Astrocyte (in vitro differentiated cells and primary cell): Measurements from ENCODE around the gene PLXND1. TPM values are rescaled to one million over a fixed set of nuclear protein-coding genes. Genes with fewer than 3 reads are reported as not detected.
"Not testable (repeated sequence)": the region's sequence is repeated elsewhere in the genome, so short reads cannot be mapped to it uniquely, and the experiment has no call there.

Experiments used
- DNase-seq: peaks from one replicate; pipeline ENCODE4 v3.0.0-alpha.2; 2010; ENCODE audit warnings: low read depth
- FAIRE-seq: peaks from 2 replicates; lab custom pipeline; 2011; peaks lifted over from hg19 to GRCh38; lab: Jason Lieb, UNC
- H2AFZ ChIP-seq: 2 replicates; pipeline ENCODE4 v1.6.0; 2012; ENCODE audit warnings: low read depth, low read length, inconsistent platforms
- H3K27ac ChIP-seq: 2 replicates; pipeline ENCODE4 v1.5.1; 2011; ENCODE audit warnings: low read depth, low read length, inconsistent platforms
- H3K27me3 ChIP-seq: 2 replicates; pipeline ENCODE4 v1.6.0; 2011; ENCODE audit warnings: low read length, inconsistent platforms; ENCODE audit not compliant: insufficient read depth
- H3K36me3 ChIP-seq: 2 replicates; pipeline ENCODE4 v1.5.1; 2011; ENCODE audit warnings: low read length, inconsistent platforms; ENCODE audit not compliant: insufficient read depth
- H3K4me1 ChIP-seq: 2 replicates; pipeline ENCODE4 v1.5.1; 2011; ENCODE audit warnings: low read length, inconsistent platforms; ENCODE audit not compliant: insufficient read depth
- H3K4me2 ChIP-seq: 2 replicates; pipeline ENCODE4 v1.6.0; 2012; ENCODE audit warnings: low read length, inconsistent platforms
- H3K4me3 ChIP-seq: 2 replicates; pipeline ENCODE4 v1.5.1; 2011; ENCODE audit warnings: low read depth, mild to moderate bottlenecking, low read length, inconsistent platforms; ENCODE audit not compliant: insufficient read depth
- H3K79me2 ChIP-seq: 2 replicates; pipeline ENCODE4 v1.6.0; 2012; ENCODE audit warnings: mild to moderate bottlenecking, low read length, inconsistent platforms; ENCODE audit not compliant: insufficient read depth
- H3K9ac ChIP-seq: 2 replicates; pipeline ENCODE4 v1.6.0; 2012; ENCODE audit warnings: mild to moderate bottlenecking, low read length, inconsistent platforms
- H3K9me3 ChIP-seq: 2 replicates; pipeline ENCODE4 v1.5.1; 2012; ENCODE audit warnings: low read depth, mild to moderate bottlenecking, low read length, inconsistent platforms; ENCODE audit not compliant: insufficient read depth
- H4K20me1 ChIP-seq: 2 replicates; pipeline ENCODE4 v1.6.0; 2012; ENCODE audit warnings: low read length, inconsistent platforms; ENCODE audit not compliant: insufficient read depth
- H3K27ac Mint-ChIP-seq: one replicate; pipeline ENCODE4 v1.8.0; 2021; ENCODE audit warnings: mild to moderate bottlenecking, mixed read lengths; ENCODE audit not compliant: unreplicated experiment
- H3K27me3 Mint-ChIP-seq: one replicate; pipeline ENCODE4 v1.8.0; 2021; ENCODE audit warnings: low read depth, mixed read lengths; ENCODE audit not compliant: unreplicated experiment
- H3K36me3 Mint-ChIP-seq: one replicate; pipeline ENCODE4 v1.8.0; 2021; ENCODE audit warnings: low read depth, mixed read lengths; ENCODE audit not compliant: unreplicated experiment
- H3K4me1 Mint-ChIP-seq: one replicate; pipeline ENCODE4 v1.8.0; 2021; ENCODE audit warnings: low read depth, mixed read lengths; ENCODE audit not compliant: unreplicated experiment
- H3K4me3 Mint-ChIP-seq: one replicate; pipeline ENCODE4 v1.8.0; 2021; ENCODE audit warnings: mild to moderate bottlenecking, moderate library complexity, mixed read lengths; ENCODE audit not compliant: unreplicated experiment
- H3K9me3 Mint-ChIP-seq: one replicate; pipeline ENCODE4 v1.8.0; 2021; ENCODE audit warnings: mild to moderate bottlenecking, mixed read lengths; ENCODE audit not compliant: unreplicated experiment
- CTCF ChIP-seq: IDR thresholded peaks from 2 replicates; pipeline ENCODE4 v1.5.1; 2011; ENCODE audit warnings: low read depth, mild to moderate bottlenecking, inconsistent platforms, low read length, moderate library complexity; ENCODE audit not compliant: insufficient read depth
- EZH2 ChIP-seq: IDR thresholded peaks from 2 replicates; pipeline ENCODE4 v1.6.1; 2012; ENCODE audit warnings: mild to moderate bottlenecking, low read length, inconsistent platforms; ENCODE audit not compliant: insufficient read depth
- total RNA-seq: library from RNA; stranded (reverse); gene quantifications from 2 replicates; pipeline ENCODE4 v1.2.1, GENCODE V29; 2021

The PLXND1 gene
- total RNA-seq, 1 donor from 2014 or later: 184 TPM

- not testable (repeated sequence) for H3K4me2 ChIP-seq, DNase-seq, H3K27me3 ChIP-seq, H3K27me3 Mint-ChIP-seq, H3K4me3 Mint-ChIP-seq, H3K4me1 Mint-ChIP-seq, H3K4me1 ChIP-seq, H3K9me3 ChIP-seq, H3K9ac ChIP-seq, FAIRE-seq, H3K4me3 ChIP-seq, H2AFZ ChIP-seq, H3K9me3 Mint-ChIP-seq, H3K27ac ChIP-seq, H3K36me3 Mint-ChIP-seq, H3K79me2 ChIP-seq, H3K27ac Mint-ChIP-seq, H4K20me1 ChIP-seq, H3K36me3 ChIP-seq
Observed at GRCh38 chr3:129640985-129641384, 34.5 kb upstream of the PLXND1 start.

GRCh38 chr3:129638481-129638880 lies 32.0 kb upstream of the PLXND1 start:
- H3K9me3 ChIP-seq: peaks cover 5% of the 10 kb centered on the region
- H3K27me3 ChIP-seq: no peaks in the 10 kb centered on the region
- no peaks in the 10 kb centered on the region for H4K20me1 ChIP-seq
- Mint-ChIP-seq H3K27ac (no peak overlapping the region), H3K27me3 (peaks cover 1% of the 10 kb centered on the region), H3K36me3 (peaks cover 3% of the 10 kb centered on the region), H3K4me1 (no peaks in the 10 kb centered on the region), H3K9me3 (peaks cover 8% of the 10 kb centered on the region), H3K4me3 (no peak overlapping the region)
- FAIRE-seq: no peak
- no peaks in the 10 kb centered on the region for H3K36me3 ChIP-seq
- H3K4me1 ChIP-seq: no peaks in the 10 kb centered on the region
- no peak overlapping the region for H3K4me3 ChIP-seq
- no peak overlapping the region for H2AFZ ChIP-seq
- no peak overlapping the region for H3K4me2 ChIP-seq
- DNase-seq: no peak
- H3K27ac ChIP-seq: no peak overlapping the region
- no peak overlapping the region for H3K9ac ChIP-seq
- no peaks in the 10 kb centered on the region for H3K79me2 ChIP-seq
- TF ChIP-seq CTCF (no peak), EZH2 (no peak)

- Histone ChIP-seq H3K36me3 (no peaks in the 10 kb centered on the region), H3K27me3 (no peaks in the 10 kb centered on the region), H3K79me2 (no peaks in the 10 kb centered on the region), H3K4me1 (no peaks in the 10 kb centered on the region), H3K9me3 (peaks cover 5% of the 10 kb centered on the region), H3K9ac (no peak overlapping the region), H2AFZ (no peak overlapping the region), H3K4me2 (no peak overlapping the region), H3K27ac (no peak overlapping the region), H4K20me1 (no peaks in the 10 kb centered on the region), H3K4me3 (no peak overlapping the region)
- no peak overlapping the region for H3K4me3 Mint-ChIP-seq
- TF ChIP-seq EZH2: no peak
- no peak for TF ChIP-seq CTCF
- FAIRE-seq (no peak), DNase-seq (no peak)
- no peak overlapping the region for H3K27ac Mint-ChIP-seq
- H3K9me3 Mint-ChIP-seq: peaks cover 8% of the 10 kb centered on the region
- H3K27me3 Mint-ChIP-seq: peaks cover 2% of the 10 kb centered on the region
- H3K36me3 Mint-ChIP-seq: peaks cover 3% of the 10 kb centered on the region
- H3K4me1 Mint-ChIP-seq: no peaks in the 10 kb centered on the region
Observed at GRCh38 chr3:129636082-129636481, 29.6 kb upstream of the PLXND1 start.
